LoVo (cell line): Measurements from ENCODE around the gene ID3.

Experiments used
- DNase-seq: peaks from one replicate; pipeline ENCODE4 v3.0.0-alpha.2; 2016; ENCODE audit warnings: low spot score

The ID3 gene

DNA sequence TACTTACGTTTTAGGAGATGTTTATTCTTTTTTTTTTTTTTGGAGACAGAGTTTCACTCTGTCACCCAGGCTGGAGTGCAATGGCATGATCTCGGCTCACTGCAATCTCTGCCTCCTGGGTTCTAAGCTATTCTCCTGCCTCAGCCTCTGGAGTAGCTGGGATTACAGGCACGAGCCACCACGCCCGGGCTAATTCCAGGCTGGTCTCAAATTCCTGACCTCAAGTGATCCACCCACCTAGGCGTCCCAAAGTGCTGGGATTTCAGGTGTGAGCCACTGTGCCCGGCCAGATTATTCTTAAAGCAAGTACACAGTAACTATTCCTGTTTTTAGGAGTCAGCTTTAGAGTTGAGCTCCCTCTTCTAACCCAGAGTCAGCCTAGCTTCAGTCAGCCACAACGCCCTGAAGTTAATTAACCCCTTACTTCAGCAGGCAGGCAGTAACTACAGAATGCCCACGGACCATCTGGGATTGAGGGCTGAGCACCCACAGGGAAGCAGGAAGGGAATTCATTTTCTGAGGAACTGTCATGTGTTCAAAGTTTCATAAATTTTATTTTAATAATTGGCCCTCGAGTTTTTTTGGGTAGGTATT lies 5.3 kb upstream of the ID3 start:
- no peak for DNase-seq

DNA sequence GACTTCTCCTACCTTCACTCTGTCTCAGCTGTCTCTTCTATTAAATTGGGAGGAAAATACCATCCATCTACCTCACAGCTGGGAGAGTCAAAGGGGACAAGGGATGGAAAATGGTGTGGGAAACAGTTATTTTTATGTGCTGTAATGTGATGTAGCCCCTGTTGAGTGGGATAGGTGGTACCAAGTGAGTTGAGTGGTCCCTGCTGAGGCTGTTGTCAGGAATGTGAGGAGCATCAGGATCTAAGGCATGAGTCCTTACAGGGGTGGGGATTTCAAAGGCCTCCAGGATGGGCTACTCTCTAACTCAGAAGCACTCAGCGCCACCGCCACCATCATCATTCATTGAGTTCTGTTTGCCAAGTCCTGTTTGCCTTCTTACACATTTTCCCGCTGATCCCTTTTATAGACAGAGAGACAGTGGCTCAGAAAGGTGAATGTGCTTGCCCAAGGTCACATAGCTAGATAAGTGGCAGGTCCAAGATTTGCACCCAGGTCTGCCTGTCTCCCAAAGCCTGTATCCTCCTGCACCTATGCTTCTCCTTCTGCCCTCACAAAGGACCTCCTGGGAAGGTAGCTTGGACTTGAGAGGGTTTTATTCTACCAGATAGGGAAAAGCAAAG lies 4.6 kb upstream of the ID3 start:
- no peak for DNase-seq

- no peak for DNase-seq
Observed at GRCh38 chr1:23563003-23563402, 3.7 kb upstream of the ID3 start.

DNA sequence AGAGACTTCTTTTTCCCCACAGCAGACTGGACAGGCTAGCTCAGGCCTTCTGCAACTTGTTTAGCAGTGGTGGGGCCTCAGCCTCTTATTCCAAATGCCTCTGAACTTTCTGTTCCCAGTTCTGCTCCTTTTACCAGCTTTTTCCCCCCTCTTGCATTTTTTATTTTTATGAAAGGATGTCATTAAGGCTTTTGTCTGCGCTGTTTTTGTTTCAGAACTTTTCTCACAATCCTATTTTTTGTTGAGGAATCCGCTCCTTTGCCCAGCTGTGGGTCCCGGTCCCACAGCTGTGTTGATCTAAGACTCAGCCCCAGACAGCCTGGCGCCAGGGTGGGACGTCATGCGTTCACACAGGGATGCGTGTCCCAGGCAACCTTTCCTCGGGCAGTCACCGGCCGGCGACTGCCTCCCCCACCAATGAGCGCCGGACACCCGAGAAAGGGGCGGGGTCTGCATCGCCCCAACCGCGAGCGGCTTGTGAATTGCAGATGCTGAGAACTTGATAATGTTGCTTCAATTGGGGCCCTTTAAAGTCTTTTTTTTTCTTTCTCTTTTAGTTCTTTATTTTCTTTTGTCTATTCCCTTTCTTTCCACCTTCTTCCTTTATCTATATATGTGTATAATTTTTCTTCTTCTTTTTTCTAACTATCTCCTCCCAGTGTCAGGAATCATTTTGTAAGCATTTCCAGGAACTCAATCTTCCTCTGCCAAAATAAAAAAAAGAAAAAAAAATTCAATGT lies 3.0 kb upstream of the ID3 start:
- peak; percentile 87 for DNase-seq

DNA sequence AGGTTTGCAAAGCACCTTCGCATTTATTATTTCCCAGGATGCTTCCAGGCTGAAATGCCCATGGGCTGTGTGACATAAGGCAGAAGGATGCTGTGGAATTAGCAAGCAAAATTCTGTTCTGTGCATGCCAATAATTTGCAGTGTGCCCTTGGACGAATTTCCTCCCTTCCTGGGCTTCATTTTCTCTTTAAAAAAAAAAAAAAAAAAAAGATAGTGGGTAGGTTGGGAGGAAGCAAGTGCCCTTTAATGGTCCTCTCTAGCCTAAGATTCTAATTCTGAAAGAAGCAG lies 2.5 kb upstream of the ID3 start:
- no peak for DNase-seq

- DNase-seq: no peak
Observed at GRCh38 chr1:23561076-23561812, 1.9 kb upstream of the ID3 start.

DNA sequence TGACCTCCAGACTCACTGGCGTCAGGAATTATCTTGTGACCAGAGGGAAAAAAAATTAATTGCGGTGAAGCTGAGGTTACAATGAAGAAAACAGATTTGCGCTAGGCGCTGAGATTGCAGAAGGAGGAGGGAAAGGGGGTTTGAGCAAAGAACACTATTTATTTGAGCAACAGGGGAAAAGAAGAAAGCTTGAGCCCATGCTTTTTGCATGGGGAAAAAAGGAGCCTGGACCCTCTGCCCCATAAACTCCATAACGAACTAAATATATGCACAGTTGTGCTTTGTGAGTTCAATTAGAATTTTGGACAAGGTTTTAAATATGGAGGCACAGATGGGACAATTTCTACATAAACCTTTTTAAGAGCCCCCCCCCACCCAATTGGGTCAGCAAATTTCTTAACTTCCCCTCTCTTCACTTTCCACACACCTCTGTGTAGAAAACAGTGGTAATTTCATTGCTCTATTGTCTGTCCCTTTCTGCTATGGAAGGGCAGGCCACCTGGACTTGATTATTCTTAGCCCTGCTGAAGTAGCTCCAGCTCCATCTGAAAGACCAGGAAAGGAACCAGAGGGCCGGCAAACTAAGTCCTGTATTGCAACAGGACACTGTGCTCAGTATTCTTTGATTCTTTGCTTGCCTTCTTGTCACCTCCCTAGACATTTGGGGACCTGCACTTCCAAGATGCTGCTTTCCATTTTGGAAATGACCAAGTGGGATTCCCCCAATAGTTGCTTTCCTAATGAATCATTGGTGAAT lies 862 bp upstream of the ID3 start:
- DNase-seq: no peak

GRCh38 chr1:23558872-23559135 lies 497 bp downstream of the ID3 start:
- DNase-seq: no peak

GRCh38 chr1:23558140-23558871 lies 995 bp downstream of the ID3 start:
- peak; percentile 79 for DNase-seq

DNA sequence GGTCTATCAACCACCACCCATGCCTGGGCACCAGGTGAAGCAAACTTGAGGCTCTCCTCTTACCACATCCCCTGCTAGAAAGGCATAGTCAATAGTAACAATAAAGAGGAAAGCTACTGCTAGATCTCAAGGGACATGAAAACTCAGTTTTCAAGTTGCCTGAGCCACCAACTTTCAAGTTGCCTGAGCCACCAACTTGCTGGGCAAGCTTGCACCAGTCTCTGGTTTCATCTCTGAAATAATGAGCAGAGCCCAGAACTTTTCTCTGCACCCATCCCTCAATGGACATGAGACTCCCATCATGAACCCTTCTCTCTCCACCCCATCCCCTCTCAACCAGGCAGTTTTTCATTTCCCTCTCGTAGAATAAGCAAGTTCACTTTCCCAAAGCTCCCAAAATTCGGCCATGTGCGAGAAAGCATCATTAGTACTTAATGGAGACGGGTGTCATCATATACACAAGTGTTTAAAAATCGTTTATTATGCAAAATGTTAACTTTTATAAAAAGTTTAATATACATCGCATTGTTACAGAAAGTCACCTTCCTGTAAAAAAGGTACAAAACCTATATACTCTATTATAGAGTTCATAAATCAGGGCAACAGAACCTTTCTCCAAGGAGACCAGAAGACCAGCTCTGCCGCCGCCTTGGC lies 1.7 kb downstream of the ID3 start:
- DNase-seq: no peak

DNA sequence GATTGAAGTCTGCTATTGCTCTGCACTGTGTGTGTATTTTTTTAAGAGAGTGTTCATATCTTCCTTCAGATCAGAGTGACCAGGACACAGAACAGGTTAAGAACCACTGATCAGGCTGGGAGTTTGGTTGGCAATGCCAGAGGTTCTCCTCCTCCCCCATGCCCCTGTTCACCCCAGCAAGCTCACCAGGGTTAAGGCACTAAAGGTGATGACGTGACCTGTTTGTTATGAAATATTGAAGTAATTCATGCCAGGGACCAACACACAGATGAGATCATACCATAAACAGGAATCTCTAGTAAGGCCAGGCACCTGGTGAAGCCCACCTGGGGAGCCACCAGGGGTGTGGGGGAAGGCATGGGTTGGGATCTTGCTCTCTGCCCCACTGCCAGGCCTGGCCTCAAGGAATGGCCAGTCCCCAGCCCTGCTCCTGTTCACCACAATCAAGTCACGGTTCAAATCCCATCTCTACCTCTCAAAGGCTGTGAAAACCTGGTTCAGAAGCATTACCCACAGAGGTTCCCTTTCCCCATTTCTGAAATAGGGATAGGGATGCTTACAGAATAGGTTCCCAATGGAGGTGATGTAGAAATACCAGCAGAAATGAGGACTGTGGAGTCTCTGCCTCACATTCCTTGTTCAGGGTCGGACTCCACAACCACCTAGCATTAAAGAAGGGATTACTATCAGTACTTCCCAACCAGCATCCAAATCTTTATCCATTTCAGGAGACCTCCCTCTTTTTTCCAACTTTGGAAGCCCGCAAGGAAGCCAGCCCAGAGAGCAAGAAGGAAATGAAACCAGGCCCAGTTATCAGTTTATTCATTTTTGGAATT lies 2.4 kb downstream of the ID3 start:
- DNase-seq: no peak

DNA sequence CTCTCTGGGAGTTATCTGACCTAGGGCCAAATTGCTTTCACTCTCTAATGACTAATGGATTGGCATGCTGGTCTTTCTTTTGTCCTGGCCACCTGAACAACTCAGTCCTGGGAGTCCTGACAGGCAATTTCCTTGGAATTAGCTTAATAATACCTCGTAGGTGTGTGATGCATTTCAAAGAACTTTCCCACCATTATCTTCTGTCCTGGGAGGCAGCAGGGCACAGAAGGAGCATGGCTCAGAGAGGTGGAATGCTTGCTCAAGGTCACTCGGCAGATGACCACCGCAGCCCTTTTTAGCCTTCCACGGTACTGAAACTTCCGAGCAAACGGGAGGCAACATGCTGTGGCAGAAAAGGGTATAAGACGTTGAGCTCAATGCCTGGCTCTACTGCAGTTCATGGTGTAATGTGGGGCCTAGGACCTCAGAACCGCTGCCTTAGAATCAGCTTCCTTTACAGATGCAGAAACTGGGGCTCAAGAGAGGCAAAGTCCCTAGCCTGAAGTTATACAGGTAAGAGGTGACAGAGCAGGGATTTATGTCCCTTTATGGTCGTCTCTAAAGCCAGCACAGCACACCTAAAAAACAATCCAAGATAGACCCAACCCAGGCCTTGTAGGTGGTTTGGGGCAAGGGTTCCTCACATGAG lies 3.2 kb downstream of the ID3 start:
- DNase-seq: no peak

GRCh38 chr1:23555270-23555985 lies 3.9 kb downstream of the ID3 start:
- no peak for DNase-seq

DNA sequence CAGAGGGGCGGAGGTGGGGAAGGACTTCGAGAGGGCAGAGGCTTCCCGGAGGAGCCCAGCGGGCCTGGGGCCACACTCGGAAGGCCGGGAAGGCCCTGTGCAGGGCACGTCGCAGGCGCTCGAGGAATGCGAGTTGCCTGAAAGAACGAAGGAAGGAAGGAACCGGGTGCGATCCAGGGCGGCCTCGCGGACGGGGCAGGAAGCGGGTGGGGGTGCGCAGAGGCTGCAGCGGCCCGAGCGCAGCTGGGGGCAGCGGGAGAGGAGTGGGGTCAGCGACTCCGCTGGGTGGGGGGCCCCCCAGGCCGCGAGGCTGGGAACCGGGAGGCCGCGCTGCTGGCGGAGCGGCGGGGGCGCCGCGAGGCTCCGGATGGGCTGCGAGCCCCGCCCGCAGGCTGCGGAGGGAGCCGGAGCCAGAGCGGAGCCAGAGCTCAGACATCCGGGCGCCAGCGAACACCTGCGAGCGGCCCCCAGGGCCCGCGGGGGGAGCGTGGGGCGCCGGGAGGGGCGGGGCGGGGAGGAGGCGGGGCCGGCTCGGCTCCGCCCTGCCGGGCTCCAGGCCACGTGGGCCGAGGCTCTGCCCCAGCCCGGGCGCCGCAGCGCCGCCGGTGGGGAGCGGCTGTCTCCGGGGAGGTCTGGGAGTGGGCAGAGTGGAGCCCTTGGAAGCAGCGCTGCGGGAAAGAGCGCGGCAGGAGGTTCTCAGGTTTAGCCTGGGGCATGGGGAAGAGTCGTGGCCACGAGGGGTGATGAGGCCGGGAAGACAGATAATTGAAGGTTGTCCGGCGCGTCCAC lies 4.6 kb downstream of the ID3 start:
- DNase-seq: peak; percentile 89

DNA sequence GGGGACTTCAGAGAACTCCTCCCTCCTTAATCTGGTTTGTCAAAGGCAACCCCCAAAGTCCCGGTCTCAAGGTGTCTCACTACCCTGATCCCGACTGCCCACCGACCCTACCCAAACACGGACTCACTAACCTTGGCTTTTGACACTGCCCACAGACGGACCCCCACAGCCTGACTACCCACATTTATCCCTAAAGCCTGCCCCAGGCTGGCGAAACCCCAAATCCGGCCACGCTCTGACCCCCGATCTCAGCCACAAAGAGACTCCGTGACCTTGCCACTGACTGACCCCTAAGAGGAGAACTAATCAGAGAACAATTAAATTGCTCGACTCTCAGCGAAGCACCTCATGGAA lies 5.2 kb downstream of the ID3 start:
- no peak for DNase-seq

DNA sequence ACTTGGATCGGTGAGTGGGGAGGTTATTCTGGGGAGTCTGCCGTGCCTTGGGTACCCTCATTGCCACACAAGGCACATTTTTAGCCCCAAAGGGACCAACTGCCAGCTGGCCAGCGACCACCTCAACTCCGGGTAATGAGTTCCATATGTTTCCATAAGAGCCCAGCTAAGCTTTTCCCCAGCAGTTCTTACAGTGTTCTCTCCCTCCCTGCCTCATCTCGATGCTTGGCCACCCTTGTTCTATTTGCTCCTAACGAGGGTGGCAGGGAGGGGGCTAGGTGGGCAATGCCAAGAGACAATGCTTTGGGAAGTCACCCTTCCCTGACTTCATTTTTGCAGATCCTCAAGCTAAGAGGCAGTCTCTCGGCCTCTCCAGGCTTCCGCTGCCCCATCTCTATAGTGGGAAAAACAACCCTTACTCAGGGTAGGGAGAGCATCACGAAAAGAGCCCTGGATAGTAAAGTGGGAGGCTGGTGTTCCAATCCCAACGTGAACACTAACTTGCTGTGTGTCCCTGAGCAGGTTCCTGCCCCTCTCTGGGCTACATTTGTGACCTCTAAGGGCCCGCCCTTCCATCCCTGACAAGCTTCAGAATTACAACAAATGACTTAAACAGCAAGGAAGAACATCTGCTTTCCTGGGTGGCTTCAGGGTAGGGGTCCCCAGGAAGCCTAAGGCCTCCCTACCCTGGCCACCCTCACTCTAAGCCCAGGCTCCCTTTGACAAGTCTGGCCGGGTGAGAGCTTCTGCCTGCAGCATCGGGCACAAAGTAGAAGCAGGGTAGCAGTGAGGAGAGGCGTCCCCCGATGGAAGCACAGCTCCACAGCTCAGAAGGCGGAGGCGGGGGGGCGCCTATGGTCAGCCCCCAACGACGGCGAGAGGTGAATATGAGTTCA lies 5.8 kb downstream of the ID3 start:
- no peak for DNase-seq

DNA sequence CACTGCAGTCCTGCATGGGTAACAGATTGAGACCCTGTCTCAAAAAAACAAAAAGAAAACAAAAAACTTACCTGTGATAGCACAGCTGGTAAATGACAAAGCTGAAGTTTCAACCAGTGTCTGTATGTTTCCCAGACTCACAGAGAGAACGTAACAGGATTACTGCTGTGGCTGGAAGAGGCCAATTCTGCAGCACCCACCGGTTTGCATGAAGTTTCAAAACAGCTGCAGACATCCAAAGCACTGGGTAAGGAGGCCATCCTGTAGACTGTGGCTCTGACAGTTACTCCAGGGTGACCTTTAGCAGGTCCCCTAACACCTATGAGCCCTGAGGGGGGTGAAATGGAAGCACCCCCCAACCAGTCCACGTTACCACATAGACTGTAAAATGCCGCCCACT lies 7.5 kb downstream of the ID3 start:
- DNase-seq: no peak

DNA sequence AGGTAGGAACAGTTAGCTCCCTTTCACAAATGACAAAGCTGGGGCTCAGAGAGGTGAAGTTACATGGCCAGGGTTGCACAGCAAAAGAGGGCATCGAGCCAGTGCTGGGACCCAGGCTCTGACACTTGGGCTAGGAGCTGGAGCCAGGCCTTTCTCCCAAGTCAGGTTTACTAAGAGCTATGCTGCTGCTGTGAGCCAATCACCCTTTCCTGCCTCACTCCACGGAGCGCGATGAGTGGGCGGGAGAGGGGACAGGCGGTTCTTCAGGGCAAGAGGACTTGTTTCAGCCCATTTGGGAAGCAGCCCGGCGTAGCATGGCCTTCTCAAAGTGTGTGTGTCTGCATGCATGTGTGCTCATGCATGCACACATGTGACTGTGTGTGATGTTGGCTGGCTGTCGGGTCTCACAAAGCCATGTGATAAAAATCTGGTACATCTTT lies 10.6 kb downstream of the ID3 start:
- DNase-seq: no peak
